Measurements from ENCODE around the gene APOB. TPM values are rescaled to one million over a fixed set of nuclear protein-coding genes. Genes with fewer than 3 reads are reported as not detected.

The APOB gene
- total and polyA plus RNA-seq, 2 of the 13 experiments (the other 11 are each of a cell fraction or from before 2014, with no cell fraction given), result 1,569 to 2,515 TPM

GRCh38 chr2:21020668-21021288 lies 23.1 kb downstream of the APOB start (continued):
- peak; percentile 66; the same call in 1 of the 2 replicates for TF ChIP-seq ZNF800 (CRISPR knock-in tag; IDR thresholded peaks at IDR 0.05)
- TF ChIP-seq ZNF343 (CRISPR knock-in tag; IDR thresholded peaks at IDR 0.05), result 0 out of 2 replicates have a peak, but pooled peaks have one; percentile 48
- no peak for TF ChIP-seq KDM5B (CRISPR knock-in tag; IDR thresholded peaks at IDR 0.05; ENCODE audit: borderline replicate concordance)
- TF ChIP-seq ZSCAN20 (CRISPR knock-in tag; IDR thresholded peaks at IDR 0.05; ENCODE audit: borderline replicate concordance), result 0 out of 2 replicates have a peak, but pooled peaks have one; percentile 80
- no peak for TF ChIP-seq GATAD1 (CRISPR knock-in tag; IDR thresholded peaks at IDR 0.05)
- TF ChIP-seq ZNF121 (CRISPR knock-in tag; IDR thresholded peaks at IDR 0.05), result no peak
- no peak for TF ChIP-seq THAP11 (CRISPR knock-in tag; IDR thresholded peaks at IDR 0.05)
- no peak for TF ChIP-seq CBX2 (IDR thresholded peaks at IDR 0.05; ENCODE audit: low read depth, low read length)
- no peak for TF ChIP-seq CBX2 (CRISPR knock-in tag; IDR thresholded peaks at IDR 0.05; ENCODE audit: low read depth)
- TF ChIP-seq SATB2 (CRISPR knock-in tag; IDR thresholded peaks at IDR 0.05), result peak; percentile 68; the same call in 1 of the 2 replicates
- peak; percentile 20; the same call in 1 of the 2 replicates for TF ChIP-seq POLR2G (IDR thresholded peaks at IDR 0.05; ENCODE audit: low read depth, low read length)
- peak; percentile 75; the same call in 1 of the 2 replicates for TF ChIP-seq ZNF142 (CRISPR knock-in tag; IDR thresholded peaks at IDR 0.05)
- TF ChIP-seq ZFP41 (CRISPR knock-in tag; IDR thresholded peaks at IDR 0.05; ENCODE audit: borderline replicate concordance), result no peak
- TF ChIP-seq HOXA9 (CRISPR knock-in tag; IDR thresholded peaks at IDR 0.05; ENCODE audit: borderline replicate concordance), result peak; percentile 65; the same call in 1 of the 2 replicates
- TF ChIP-seq ZNF510 (CRISPR knock-in tag; IDR thresholded peaks at IDR 0.05; ENCODE audit: low read depth), result peak; percentile 70
- TF ChIP-seq ZBTB7A (CRISPR knock-in tag; IDR thresholded peaks at IDR 0.05), result no peak
- TF ChIP-seq ZNF777 (CRISPR knock-in tag; IDR thresholded peaks at IDR 0.05), result peak; percentile 57; the same call in 1 of the 2 replicates
- peak; percentile 33; the same call in 1 of the 2 replicates for TF ChIP-seq MED1 (CRISPR knock-in tag; IDR thresholded peaks at IDR 0.05)
- TF ChIP-seq CC2D1A (CRISPR knock-in tag; IDR thresholded peaks at IDR 0.05), result 0 out of 2 replicates have a peak, but pooled peaks have one; percentile 25
- TF ChIP-seq ATF4 (CRISPR knock-in tag; IDR thresholded peaks at IDR 0.05), result peak in 1 of 2 experiments; percentile 14; a peak in 1 of 4 replicates

All from HepG2 (cell line).